Measurements from ENCODE around the gene ERC2.

Gene ERC2

DNA sequence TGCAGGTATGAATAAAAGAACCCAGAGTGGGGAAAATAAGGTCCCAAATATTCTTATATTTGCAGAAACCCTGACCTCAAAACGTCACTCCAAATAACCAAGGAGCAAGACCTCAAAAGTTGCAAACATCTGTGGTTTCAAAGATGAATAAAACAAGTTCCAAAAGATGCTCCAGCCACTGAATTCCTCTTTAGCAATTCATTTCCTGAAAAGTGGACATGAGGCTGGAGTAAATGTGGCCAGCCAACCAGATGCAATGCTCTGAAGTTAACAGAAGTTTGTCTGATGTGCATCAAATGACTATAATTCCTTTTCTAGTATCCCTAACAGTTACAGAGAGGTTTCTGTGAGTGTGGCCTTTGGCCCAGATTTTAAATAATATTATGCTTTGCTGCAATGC lies 910.0 kb downstream of the ERC2 start:
- Histone ChIP-seq H3K27me3 (ENCODE audit: insufficient read depth, low read depth, severe bottlenecking) (no peaks in the 10 kb centered on the region), H3K4me3 (ENCODE audit: low read depth, low read length) (no peak overlapping the region), H3K27ac (no peak overlapping the region), H3K36me3 (no peaks in the 10 kb centered on the region), H3K9me3 (ENCODE audit: severe bottlenecking) (no peaks in the 10 kb centered on the region)
- TF ChIP-seq CTCF (IDR thresholded peaks at IDR 0.05; ENCODE audit: low read depth, low read length): no peak
- no peak for DNase-seq

DNA sequence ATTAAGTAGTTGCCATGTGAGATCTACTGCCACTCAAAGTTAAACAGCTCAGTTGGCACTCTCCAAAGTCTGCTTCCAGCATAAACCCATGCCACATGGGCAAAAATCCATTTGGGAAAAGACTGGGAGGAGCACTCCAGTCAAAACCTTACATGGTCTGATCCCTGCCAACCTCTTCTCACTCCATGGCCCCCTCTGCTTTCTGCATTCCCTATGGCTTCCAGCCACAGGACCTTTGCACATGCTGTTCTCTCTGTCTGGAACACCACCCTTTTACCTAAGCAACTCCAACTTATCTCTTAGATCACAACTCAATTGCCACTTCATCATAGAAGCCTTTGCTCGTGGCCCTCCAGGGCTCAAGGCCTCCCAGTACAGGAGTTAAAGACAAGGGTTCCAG lies 910.7 kb downstream of the ERC2 start:
- no peak for TF ChIP-seq CTCF (IDR thresholded peaks at IDR 0.05; ENCODE audit: low read depth, low read length)
- H3K9me3 ChIP-seq (ENCODE audit: severe bottlenecking): no peaks in the 10 kb centered on the region
- H3K36me3 ChIP-seq: no peaks in the 10 kb centered on the region
- DNase-seq: no peak
- H3K4me3 ChIP-seq (ENCODE audit: low read depth, low read length): no peak overlapping the region
- H3K27ac ChIP-seq: no peak overlapping the region
- no peaks in the 10 kb centered on the region for H3K27me3 ChIP-seq (ENCODE audit: insufficient read depth, low read depth, severe bottlenecking)

- no peak for TF ChIP-seq CTCF (IDR thresholded peaks at IDR 0.05; ENCODE audit: low read depth, low read length)
- Histone ChIP-seq H3K27ac (no peak overlapping the region), H3K27me3 (ENCODE audit: insufficient read depth, low read depth, severe bottlenecking) (no peaks in the 10 kb centered on the region), H3K36me3 (no peaks in the 10 kb centered on the region), H3K9me3 (ENCODE audit: severe bottlenecking) (no peaks in the 10 kb centered on the region), H3K4me3 (ENCODE audit: low read depth, low read length) (no peak overlapping the region)
- no peak for DNase-seq
These were observed 911.4 kb downstream of the ERC2 start for GRCh38 chr3:55556619-55557537.

GRCh38 chr3:55555873-55556618 lies 912.2 kb downstream of the ERC2 start:
- H3K27ac ChIP-seq: no peak overlapping the region
- no peaks in the 10 kb centered on the region for H3K36me3 ChIP-seq
- no peak for TF ChIP-seq CTCF (IDR thresholded peaks at IDR 0.05; ENCODE audit: low read depth, low read length)
- DNase-seq: no peak
- H3K4me3 ChIP-seq (ENCODE audit: low read depth, low read length): no peak overlapping the region
- no peaks in the 10 kb centered on the region for H3K9me3 ChIP-seq (ENCODE audit: severe bottlenecking)
- no peaks in the 10 kb centered on the region for H3K27me3 ChIP-seq (ENCODE audit: insufficient read depth, low read depth, severe bottlenecking)

DNA sequence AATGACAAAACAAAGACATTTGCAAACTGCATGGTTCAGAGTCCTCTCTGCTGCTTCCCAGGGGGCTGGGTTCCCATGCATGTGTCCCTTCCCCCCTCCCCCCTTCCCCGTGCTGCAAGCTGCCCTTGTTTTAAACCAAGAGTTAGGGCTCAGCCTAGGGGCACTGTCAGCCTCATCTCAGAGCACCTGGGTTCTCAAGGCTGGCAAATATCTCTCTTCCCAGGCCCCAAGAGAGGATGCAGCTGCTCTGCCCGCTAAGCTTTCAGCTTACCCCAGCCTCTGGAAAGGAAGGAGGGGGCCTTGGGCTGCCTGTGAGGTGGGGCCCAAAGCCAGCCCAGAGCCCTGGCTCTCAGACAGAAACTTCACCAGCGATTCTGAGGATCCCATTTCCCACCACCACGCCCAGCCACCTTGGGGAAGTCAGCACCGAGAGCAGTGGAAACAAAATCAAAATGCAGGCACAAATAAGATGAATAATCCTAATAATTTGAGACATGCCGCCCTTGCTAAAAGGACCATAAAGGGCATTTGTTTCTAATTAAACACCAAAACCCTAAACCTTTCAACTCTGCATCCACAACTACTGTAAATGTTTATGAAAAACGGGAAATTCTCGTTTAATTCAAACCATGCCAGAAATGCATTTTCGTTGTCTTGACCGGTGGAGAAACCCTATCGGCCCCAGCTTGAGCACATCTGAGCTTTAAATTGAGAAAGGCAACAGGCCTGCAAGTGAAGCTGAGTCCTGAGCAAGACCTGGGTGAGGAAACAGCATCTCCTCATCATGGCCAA lies 913.4 kb downstream of the ERC2 start:
- Histone ChIP-seq H3K36me3 (no peaks in the 10 kb centered on the region), H3K27me3 (ENCODE audit: insufficient read depth, low read depth, severe bottlenecking) (no peaks in the 10 kb centered on the region), H3K9me3 (ENCODE audit: severe bottlenecking) (no peaks in the 10 kb centered on the region), H3K27ac (no peak overlapping the region), H3K4me3 (ENCODE audit: low read depth, low read length) (no peak overlapping the region)
- no peak for TF ChIP-seq CTCF (IDR thresholded peaks at IDR 0.05; ENCODE audit: low read depth, low read length)
- no peak for DNase-seq

All from WERI-Rb-1 (cell line).